GM19023 (cell line): ENCODE measurements around the gene MRPS15.
A peak's percentile ranks its signal among the peaks of the same experiment; 100 is the strongest.

Experiments
- ATAC-seq: cut with Tn5 transposase; IDR thresholded peaks from one replicate; pipeline ENCODE4 v1.9.1; 2021; ENCODE audit warnings: mild to moderate bottlenecking, moderate library complexity; ENCODE audit not compliant: unreplicated experiment

The MRPS15 gene

DNA sequence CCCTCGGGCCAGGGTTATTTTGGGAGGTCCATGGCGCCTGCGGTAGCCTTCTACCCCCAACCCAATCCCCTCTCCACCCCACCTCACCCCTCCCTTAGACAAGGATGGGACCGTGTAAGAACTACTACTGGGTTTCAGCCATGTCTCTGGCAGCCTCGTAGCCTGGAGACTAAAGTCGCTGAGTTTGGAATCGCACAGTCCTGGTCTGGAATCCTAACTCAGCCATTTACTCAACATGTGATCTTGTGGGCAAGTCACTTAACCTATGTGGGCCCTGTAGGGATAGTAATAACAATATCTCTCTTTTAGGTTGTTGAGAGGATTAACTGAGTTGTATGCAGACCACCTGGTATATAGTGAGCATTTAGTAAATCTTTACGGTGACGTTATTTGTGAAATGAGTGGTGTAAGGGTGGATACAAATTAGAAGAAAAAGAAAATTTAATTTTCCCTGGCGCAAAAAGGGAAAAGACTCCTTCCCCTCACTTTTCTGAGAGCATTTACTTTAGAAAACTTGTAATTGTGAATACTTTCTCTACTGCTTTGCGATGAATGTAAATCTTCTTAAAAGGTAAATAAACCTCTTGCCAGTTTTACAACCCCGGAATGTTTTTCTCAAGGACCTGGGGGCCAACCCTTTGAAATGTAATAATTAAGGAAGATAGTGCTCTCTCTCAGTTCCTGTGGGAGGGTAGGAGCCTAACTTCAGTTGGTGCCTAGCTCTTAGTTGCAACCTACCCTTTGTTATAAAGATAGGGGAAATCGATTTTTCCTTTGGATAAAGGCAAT, 615 bp upstream of the MRPS15 start:
- ATAC-seq: peak; percentile 43

DNA sequence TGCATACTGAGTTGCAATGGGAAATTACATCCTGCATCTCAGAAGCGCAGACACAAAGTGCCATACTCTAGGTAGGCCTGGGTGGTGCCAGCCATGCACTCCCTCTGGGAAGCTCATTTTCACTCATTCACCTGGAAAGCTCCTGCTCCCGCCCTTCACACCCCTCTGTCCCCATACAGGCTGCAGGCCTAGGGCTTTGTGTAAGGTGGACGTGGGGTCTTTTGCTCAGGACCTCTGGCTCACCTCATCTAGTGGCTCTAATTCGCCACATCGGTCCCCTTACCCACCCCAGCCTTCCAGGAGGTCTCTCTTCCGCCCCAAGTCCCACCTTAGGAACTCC, 751 bp downstream of the MRPS15 start:
- no peak for ATAC-seq

- no peak for ATAC-seq
Measured at GRCh38 chr1:36458910-36459309, 5.3 kb downstream of the MRPS15 start.

DNA sequence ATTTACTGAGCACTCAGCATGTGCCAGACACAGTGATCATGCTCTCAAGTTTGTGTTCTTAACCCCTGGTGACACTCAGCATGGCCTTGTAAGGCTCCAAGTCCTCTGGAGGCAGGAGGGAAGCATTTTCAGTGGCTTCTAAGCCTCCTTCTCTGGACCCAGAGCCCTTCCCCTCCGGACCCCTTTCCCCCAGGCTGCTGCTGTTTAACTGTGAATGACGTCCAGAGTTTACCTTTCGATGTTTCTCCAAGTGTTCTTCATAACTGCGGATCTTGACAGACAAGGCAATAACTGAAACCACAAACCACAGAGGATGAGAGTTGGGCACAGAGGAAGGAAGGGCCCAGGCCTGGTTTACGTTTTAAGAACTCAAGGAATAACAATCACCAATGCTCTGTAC, 6.5 kb downstream of the MRPS15 start:
- ATAC-seq: no peak

GRCh38 chr1:36456391-36456928, 7.7 kb downstream of the MRPS15 start:
- no peak for ATAC-seq

GRCh38 chr1:36455386-36455785, 8.8 kb downstream of the MRPS15 start:
- no peak for ATAC-seq

- no peak for ATAC-seq
Measured at GRCh38 chr1:36453600-36454388, 10.4 kb downstream of the MRPS15 start.

GRCh38 chr1:36453051-36453450, 11.1 kb downstream of the MRPS15 start:
- no peak for ATAC-seq

GRCh38 chr1:36450919-36451305, 13.3 kb downstream of the MRPS15 start:
- ATAC-seq: no peak

- peak; percentile 99 for ATAC-seq
Measured at GRCh38 chr1:36450270-36450918, 13.8 kb downstream of the MRPS15 start, which contains the start of gene OSCP1. TSS of gene OSCP1 (minus strand) at chr1:36450451. CDS start at chr1:36450369, 82 bp downstream.

GRCh38 chr1:36448530-36449056, 15.6 kb downstream of the MRPS15 start:
- no peak for ATAC-seq

- ATAC-seq: no peak
Measured at GRCh38 chr1:36447450-36447849, 16.7 kb downstream of the MRPS15 start.

- ATAC-seq: no peak
Measured at GRCh38 chr1:36446746-36447145, 17.4 kb downstream of the MRPS15 start.

DNA sequence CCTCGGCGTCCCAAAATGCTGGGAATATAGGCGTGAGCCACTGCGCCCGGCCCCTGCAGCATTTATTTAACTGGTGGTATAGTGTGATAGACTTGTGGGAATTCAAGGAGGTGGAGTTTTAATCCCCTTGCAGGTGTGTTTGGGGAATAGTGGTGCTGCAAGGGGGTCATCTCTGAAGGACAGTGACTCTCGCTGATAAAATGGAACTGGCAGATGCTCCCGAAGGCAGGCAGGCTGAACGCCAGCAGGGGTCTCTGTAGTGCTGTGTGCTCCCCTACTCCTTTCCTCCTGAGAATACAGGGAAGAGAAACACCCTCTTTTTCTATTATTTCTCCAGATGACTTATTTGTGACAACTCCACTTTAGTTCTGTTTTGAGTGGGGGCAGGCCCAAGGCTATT, 17.9 kb downstream of the MRPS15 start:
- ATAC-seq: no peak

GRCh38 chr1:36443297-36443696, 20.9 kb downstream of the MRPS15 start:
- no peak for ATAC-seq

- ATAC-seq: no peak
Measured at GRCh38 chr1:36442337-36442736, 21.8 kb downstream of the MRPS15 start.

DNA sequence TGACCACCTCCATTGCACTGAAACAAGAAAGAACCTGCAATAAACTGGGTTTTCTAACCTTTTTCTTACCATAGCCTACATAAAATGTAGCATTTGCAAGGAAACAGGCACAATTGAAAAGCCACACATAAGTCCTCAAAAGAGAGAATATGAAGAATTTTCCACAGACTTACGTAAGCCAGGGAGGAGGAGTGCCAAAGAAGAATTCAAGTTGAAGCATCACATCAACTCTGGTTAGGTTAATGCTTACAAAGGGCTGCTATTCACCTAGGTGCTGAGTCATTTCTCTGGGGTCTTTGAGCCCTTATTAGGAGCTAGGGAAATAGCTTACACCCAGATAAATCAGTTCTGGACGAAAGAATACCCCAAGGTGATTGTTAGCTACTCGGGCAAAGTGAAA, 23.5 kb downstream of the MRPS15 start:
- no peak for ATAC-seq

DNA sequence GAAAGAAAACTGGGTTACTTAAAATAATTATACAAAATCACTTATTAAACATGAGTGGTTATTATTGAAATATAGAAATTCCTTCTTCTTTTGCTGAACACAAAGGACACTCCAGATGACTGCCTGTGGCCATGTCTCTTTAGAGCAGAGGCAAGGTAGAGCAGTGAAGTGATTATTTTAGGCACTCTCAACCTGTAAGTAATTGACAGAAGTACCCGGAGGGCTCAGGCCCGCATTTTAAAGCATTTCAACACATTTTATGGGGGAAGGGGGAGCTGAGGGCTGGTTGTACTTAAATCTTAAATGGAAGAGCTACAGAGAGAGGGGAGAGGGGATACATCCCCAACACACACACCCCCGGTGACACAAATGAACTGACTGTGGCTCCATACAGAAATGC, 24.1 kb downstream of the MRPS15 start:
- no peak for ATAC-seq

DNA sequence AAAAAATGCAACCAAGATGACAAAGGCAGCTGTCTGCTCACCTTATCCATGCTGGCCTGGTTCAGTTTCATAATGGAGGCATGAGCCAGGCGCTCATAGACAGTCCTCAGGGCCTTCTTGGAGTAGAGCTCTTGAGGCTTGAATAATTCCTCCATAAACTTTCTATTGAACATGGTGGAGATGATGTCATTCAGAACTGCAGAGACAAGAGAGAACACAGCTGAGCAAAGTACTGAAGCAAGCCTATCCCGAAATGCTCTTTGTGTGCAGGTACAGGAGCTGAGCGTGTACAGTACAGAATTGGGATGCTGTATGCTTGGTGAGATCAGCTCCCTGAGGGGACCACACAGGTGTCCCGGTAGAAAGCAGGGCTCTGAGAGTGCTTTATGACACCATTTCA, 25.5 kb downstream of the MRPS15 start:
- ATAC-seq: no peak

- no peak for ATAC-seq
Measured at GRCh38 chr1:36436821-36437220, 27.4 kb downstream of the MRPS15 start.

- ATAC-seq: no peak
Measured at GRCh38 chr1:36433102-36433501, 31.1 kb downstream of the MRPS15 start.
